Measurements from ENCODE around the gene MYO16.
"Not testable (repeated sequence)": the region's sequence is repeated elsewhere in the genome, so short reads cannot be mapped to it uniquely, and the experiment has no call there.

The MYO16 gene

DNA sequence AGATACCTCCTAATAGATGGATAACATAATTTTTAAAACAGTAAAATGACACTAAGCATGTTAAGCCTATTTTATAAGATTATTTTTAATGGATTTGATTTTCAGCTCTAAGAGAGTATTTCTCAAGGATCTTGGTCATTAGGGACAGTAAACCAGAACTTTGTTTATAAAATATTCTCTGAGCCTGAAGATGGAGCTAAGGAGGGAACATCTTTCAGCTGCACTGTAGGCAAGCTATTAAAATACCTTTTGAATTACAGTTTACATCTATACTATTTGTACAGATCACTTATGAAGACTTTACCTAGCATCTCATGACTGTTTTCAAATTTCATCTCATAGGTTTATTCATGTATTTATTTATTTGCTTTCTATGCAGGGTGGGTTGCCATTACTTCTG, 345.3 kb downstream of the MYO16 start:
- no peak overlapping the region for H3K4me3 ChIP-seq (ENCODE audit: low read length)
- TF ChIP-seq ZNF274 (IDR thresholded peaks at IDR 0.05; ENCODE audit: low read depth, low read length) = no peak

DNA sequence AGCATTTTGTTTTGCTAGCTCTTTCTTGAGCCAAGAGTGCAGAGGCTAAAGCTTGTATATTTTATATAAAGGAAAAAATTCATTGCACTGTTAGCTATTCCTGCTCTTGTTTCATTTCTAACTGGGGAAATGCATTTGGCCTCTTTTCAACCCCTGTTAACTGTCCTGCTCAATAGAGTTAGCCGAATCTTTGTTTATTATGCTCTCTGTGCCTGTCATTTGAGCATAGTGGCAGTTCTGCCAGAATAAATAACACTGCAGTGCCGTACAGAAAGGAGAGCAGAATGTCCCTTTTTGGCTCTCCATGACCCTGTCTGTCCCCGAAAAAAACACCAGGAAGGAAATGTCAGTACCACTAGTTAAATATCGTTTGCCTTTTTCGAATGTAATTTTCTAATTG, 350.8 kb downstream of the MYO16 start:
- H3K4me3 ChIP-seq (ENCODE audit: low read length) = no peak overlapping the region
- no peak for TF ChIP-seq ZNF274 (IDR thresholded peaks at IDR 0.05; ENCODE audit: low read depth, low read length)

DNA sequence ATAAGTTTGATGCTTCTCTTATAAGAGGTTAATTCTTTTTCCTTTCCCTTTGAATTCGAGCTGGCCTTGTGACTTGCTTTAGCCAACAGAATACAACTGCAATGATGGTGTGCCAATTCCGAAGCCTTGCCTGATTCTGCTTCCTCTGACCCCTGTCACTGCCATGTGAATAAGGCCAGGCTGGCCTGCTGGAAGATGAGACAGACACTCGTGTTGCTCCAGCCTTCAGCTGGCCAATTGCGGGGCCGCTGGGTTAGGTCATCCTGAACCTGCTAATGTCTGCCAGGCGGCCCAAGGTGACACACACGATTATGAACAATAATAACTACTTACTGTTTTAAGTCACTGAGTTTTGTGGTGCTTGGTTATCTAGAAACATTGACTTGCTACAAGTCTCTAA, 352.0 kb downstream of the MYO16 start:
- TF ChIP-seq ZNF274 (IDR thresholded peaks at IDR 0.05; ENCODE audit: low read depth, low read length) = no peak
- no peak overlapping the region for H3K4me3 ChIP-seq (ENCODE audit: low read length)

DNA sequence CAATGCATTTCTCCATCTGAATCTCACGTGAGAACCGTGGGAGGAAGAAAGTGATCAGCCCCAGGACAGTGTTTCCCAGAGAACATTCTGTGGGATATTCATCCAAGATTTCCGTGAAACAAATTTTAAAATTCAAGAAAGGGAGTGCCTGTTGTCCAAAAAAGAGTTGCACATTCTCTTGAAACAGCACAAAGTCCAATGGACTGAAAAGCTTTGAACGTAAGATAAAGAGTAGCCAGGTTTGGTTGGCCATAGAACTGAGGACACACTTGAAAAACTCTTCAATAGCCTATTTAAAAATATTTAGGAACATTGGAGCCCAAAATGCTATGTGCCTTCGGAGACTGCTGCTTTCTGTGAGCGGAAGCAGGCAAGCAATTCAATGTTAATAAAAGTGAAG, 353.9 kb downstream of the MYO16 start:
- no peak overlapping the region for H3K4me3 ChIP-seq (ENCODE audit: low read length)
- no peak for TF ChIP-seq ZNF274 (IDR thresholded peaks at IDR 0.05; ENCODE audit: low read depth, low read length)

DNA sequence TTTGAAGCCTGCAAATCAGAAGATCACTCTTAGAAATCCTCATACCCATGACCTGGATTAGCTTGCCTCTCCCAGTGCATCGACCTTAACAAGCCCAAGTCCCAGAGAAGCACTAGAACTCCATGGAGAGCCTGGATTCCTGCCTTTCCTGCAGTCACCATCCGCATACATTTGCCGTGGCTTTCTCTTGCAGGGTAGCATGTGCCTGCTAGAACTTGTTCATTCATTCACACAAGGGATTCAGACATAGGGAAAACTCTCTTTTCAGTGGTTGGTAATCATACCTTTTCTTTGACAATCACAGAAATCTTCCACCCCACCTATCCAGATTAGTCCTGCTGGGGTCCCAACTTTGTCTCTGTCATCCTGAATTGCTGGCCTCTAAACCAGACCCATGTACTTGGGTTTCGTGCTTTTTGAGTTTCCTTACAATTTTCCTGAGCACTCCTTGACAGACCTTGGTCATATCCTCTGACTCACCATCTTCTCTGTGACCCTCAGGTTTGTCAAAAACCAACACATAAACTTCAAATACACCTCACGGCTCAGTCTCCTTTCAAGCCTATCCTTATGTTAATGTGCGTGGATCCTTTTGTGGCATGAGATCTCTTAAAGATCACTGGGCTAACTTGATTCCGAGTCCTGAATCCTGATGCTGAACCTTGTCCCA, 355.0 kb downstream of the MYO16 start:
- no peak for TF ChIP-seq ZNF274 (IDR thresholded peaks at IDR 0.05; ENCODE audit: low read depth, low read length)
- H3K4me3 ChIP-seq (ENCODE audit: low read length) = no peak overlapping the region

DNA sequence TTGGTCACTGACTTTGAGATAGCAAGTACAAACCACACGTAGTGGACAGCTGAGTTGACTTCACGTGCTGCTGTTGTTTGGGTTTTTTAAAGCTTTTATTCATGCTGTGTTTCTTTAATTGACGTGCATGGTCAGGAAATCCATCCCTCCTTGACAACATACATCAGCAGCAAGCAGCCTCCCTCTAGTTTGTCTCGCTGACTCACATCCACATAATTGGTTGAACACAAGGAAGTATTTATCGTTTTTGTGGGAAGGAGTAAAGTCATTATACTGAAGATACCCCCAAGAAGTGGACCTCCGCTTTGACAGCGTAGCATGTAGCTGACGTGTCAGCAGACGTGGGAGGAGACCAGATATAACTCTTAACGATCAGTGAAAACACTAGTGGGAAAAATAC, 355.8 kb downstream of the MYO16 start:
- TF ChIP-seq ZNF274 (IDR thresholded peaks at IDR 0.05; ENCODE audit: low read depth, low read length) = no peak
- no peak overlapping the region for H3K4me3 ChIP-seq (ENCODE audit: low read length)

DNA sequence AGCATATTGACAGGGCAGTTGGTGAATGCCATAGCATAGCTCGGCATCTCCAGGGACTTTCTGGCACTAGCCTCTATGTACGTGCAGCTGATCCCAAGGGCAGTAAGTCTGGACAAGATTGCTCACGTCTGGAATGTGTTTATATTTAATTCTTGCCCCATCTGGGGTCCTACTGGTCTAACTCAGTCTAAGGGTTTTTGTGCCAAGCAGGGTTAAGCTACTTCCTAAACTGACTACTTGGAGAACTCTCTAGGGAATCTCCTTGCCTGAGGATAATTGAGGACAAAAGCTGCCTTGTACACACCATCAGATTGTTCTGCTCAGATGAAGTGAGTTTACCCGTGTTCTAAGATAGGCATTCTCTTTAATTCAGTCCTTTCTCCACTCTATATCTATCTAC, 358.1 kb downstream of the MYO16 start:
- H3K4me3 ChIP-seq (ENCODE audit: low read length) = no peak overlapping the region
- TF ChIP-seq ZNF274 (IDR thresholded peaks at IDR 0.05; ENCODE audit: low read depth, low read length) = no peak

DNA sequence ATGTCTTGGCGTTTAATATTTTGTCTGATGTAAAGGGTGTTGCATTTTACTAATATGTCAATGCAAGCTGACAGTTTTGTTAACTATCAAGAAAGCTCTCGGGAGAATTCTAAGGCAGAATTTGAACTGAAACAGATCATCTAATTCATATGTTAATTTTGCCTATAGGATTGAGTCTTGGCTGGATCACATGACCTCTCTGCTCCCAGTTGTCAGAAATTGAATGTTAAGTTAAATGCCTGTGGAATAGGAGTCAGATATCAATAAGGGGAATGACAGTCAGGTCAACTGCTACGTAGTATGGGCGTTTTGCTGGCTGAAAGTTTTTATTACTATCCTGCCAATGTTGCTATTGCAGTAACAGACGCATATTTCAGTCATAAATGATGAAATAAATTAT, 358.5 kb downstream of the MYO16 start:
- no peak overlapping the region for H3K4me3 ChIP-seq (ENCODE audit: low read length)
- TF ChIP-seq ZNF274 (IDR thresholded peaks at IDR 0.05; ENCODE audit: low read depth, low read length) = no peak

DNA sequence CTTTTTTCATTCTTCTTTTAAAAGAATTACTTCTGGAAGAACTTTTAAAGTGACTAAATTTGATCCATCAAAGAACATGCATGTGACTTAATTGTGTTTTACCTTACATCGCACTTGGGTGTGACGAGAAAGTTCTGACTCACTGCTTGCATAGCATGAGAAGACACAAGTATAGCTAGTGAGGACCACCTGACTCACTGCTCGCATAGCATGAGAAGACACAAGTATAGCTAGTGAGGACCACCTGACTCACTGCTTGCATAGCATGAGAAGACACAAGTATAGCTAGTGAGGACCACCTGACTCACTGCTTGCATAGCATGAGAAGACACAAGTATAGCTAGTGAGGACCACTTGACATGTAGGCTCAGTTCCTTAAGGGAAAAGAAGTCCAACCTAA, 362.0 kb downstream of the MYO16 start:
- not testable (repeated sequence) for H3K4me3 ChIP-seq (ENCODE audit: low read length)

DNA sequence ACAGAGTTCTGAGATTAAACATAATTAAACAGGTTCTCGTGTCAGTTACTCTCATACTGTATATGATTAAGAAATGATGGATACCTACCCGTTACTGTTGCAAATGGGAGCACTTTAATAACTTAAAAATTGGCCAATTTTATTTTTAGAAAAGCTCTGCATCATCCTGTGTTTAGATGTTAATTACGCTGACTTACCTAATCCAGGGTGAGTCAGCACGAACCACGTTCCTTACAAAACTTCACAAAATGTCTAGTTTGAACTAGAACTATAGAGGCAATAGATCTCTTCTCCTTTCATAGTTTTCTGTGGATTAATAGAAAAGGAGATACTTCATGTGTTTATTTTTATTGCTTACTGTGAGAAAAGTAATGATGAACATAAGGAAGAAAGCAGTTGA, 363.9 kb downstream of the MYO16 start:
- no peak for TF ChIP-seq ZNF274 (IDR thresholded peaks at IDR 0.05; ENCODE audit: low read depth, low read length)
- H3K4me3 ChIP-seq (ENCODE audit: low read length) = no peak overlapping the region

DNA sequence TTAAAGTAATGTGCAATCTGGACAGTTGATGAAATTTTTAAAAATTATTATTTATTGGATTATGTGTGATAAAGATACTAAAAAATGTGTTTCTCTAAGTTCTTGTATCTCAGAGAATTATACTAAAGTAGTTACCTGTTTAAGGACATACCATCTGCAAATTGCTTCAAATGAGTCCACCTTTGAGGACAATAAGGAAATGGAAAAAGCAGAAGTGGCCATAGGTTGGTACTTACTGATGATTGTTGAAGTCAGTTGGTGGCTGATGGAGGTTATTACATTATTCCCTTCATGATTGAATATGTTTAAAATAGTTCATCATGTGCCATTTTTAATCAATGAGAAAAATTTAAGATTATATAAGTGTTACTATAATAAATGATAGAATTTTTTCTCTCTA, 367.0 kb downstream of the MYO16 start:
- H3K4me3 ChIP-seq (ENCODE audit: low read length) = no peak overlapping the region
- TF ChIP-seq ZNF274 (IDR thresholded peaks at IDR 0.05; ENCODE audit: low read depth, low read length) = no peak

DNA sequence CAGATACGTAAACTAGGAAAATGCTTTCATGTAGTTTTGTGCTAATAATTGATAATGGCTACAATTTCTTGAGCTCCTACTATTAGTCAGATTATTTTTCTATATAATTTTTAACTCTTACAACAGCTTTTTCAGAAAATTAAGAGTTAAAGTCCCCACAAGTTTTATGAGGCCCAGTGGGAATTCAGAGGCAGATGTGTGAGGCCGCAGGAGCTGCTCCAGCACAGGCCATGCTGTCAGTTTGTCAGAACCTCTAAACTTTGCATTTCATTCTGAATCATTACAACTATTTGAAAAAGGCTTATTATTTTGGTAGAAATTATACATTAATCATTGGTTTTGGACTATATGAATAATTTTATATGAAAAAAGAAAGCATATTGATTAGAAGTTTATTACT, 370.8 kb downstream of the MYO16 start:
- no peak for TF ChIP-seq ZNF274 (IDR thresholded peaks at IDR 0.05; ENCODE audit: low read depth, low read length)
- H3K4me3 ChIP-seq (ENCODE audit: low read length) = no peak overlapping the region

DNA sequence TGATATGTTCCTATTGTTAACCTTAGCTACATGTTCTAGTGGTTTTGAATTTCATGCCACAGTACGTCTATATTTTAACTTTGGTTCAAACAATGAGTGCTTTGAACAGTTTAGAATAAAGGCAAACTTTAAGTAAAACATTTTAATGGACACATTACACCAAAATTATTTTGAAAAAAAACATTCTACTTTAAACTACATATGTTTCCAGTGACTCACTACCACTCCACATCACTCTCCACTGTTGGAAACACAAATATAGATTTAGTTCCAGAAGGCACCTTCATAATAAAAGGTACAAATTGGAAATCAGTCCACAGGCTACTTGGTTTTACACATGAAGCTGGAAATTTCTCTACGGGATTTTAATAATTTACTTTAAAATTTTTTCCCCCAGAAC, 373.5 kb downstream of the MYO16 start:
- no peak for TF ChIP-seq ZNF274 (IDR thresholded peaks at IDR 0.05; ENCODE audit: low read depth, low read length)
- no peak overlapping the region for H3K4me3 ChIP-seq (ENCODE audit: low read length)

DNA sequence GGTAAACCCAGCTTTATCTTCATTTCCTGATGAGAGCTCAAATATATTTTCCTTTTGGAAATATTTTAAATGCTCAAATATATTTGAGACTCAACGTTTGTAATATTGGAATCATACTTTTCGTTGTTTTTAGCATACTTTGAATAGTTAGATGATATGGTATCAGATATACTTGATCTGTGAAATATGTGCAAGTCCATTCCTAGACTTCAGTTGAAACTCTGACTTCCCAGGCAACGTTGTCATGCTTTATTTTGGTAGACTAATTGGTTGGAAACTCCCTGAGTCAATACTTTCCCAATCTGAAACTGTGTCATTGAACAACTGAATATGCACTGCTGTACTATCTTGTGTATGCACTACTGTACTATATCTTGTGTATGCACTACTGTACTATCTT, 378.5 kb downstream of the MYO16 start:
- no peak overlapping the region for H3K4me3 ChIP-seq (ENCODE audit: low read length)
- TF ChIP-seq ZNF274 (IDR thresholded peaks at IDR 0.05; ENCODE audit: low read depth, low read length) = no peak

DNA sequence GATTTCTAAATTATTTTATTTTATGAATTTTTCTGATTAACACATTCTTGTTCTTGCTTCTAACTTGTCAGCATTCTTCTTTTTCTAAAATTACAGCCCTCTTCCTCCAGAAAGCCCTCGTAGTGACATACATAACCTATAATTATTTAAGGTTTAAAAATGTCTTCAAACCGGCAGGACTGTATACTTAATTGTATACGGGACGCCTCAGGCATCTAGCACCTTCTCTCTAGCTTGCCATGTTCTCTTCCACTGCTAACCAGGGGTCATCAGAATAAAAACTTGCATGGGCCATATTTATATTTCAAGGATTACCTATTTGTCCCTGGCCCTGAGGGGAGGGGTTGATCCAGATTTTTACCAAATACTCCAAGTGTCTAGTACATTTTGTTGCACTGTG, 380.3 kb downstream of the MYO16 start:
- no peak overlapping the region for H3K4me3 ChIP-seq (ENCODE audit: low read length)
- no peak for TF ChIP-seq ZNF274 (IDR thresholded peaks at IDR 0.05; ENCODE audit: low read depth, low read length)

DNA sequence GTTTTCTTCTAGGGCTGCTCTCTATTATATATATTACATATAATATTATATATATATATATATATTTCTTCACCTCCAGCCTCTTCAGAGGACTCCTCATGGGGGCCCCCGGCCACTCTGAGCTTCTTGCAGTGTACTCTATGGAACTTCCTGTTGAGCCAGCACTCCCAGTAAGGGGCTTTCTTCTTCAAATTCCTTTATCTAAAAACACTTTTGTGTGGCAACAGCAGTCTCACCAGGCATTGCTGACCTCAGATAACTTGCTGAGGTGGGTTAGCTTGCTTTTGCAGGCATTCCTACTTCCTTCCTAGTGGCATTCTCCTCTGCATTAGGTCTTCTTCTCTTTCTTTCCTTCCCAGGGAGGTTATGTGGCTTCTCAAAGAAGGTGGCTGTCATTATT, 381.5 kb downstream of the MYO16 start:
- TF ChIP-seq ZNF274 (IDR thresholded peaks at IDR 0.05; ENCODE audit: low read depth, low read length) = no peak
- H3K4me3 ChIP-seq (ENCODE audit: low read length) = no peak overlapping the region

Data from GM08714 (cell line).